NCI-H128 (cell line): ENCODE measurements around the gene IL1RAPL1.

Source experiments
- DNase-seq: peaks from one replicate; lab custom pipeline; 2025; ENCODE audit not compliant: unreplicated experiment; lab: John Stamatoyannopoulos, UW

IL1RAPL1 gene

DNA sequence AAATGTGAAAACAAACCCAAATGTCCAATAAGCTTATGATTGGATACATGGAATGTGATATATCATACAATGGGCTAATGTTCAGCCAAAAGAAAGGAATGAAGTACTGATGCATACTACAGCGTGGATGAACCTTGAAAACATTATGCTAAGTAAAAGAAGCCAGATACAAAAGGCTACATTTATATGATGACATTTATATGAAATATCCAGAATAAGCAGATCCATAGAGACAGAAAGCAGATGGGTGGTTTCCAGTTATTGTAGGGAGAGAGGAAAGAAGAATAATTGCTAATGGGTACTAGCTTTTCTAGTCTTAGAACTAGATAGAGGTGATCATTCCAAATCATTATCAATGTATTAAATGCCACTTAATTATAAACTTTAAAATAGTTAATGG lies 801.3 kb downstream of the IL1RAPL1 start:
- DNase-seq, result no peak

DNA sequence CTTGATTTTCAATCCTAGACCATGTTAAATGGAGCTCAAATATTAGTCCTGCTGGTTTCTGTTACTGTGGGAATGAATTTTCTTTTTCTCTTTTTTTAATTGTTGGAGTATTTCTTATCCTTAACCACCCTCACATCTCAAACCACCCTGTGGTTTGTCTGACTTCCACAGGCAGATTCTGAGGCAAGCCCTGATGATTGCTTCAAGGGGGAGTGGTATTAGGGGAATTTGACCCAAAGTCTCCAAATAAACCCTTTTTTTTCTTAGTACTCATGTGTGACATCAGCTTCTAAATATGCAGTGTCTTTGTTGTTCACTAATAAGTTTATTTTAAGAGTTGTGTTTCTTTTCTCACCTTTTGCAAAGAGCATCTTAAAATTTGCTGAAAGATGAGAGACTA lies 810.3 kb downstream of the IL1RAPL1 start:
- DNase-seq, result no peak

DNA sequence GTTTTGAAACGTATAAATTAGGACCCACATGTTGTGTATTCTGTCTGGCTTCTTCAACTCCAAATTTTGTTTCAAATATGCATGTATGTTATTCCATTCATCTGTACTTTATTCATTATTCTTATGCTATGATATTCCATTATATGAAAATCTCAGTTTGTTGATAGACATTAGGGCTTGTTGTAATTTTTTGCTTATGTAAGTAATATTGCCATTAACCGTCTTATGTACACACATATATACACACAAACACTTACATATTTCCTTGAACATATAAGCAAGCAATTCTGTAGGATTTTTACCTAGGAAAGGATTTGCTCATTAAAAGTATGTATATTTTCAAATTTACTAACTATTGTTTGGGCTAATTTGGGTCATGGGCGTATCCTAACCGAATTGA lies 820.1 kb downstream of the IL1RAPL1 start:
- no peak for DNase-seq

DNA sequence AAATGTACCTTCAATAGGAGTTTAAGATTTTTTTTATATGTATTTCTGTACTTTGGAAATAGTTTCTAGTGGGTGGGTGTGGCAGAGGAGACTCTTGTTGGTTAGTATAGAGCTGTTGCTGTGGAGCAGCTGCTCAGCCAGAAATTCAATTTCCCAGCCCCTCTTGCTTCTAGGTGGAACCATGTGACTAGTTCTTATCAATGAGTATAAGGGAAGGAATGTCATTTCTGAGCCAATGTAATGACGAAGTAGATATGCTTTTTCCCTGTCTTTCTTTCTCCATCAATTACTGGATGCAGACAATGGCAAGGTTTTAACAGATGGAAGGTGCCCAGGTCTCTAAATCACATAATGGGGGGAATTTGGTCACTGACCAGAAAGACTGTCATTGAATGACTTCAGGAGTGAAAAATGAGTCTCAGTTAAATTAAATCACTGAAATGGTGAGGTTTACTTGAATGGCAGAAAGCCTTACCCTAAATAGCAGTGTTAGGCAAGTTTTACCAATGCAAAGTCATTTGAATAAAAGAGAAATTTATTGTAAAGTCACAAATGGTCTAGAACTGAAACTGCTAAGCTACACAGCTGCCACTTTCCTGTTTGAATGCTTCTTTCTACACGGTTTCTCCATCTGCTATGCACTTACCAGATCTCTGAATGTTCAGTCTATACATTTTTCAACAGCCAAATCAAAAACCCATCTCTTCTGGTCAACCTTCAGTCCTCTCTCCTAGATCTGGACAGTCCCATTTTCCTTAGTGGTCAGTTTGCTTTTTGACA lies 832.7 kb downstream of the IL1RAPL1 start:
- DNase-seq, result no peak

DNA sequence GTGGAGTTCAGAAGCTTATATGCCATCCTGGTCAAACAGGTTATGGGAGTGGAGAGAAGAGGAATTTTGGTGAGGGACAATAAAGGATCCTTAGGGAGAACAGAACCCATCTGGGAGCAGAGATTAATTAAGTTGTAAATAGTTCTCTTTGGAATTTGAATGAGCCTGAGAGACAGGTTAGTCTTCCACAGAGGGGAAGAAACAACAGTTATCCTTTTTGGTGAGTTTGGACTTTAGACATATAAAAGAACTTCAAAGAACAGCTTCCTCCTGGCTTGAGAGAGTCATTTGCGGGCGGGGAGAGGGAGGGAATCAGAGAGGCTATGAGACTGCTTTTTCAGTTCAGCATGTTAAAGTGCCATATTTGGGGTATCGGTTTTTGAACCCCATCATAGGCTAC lies 834.8 kb downstream of the IL1RAPL1 start:
- no peak for DNase-seq

DNA sequence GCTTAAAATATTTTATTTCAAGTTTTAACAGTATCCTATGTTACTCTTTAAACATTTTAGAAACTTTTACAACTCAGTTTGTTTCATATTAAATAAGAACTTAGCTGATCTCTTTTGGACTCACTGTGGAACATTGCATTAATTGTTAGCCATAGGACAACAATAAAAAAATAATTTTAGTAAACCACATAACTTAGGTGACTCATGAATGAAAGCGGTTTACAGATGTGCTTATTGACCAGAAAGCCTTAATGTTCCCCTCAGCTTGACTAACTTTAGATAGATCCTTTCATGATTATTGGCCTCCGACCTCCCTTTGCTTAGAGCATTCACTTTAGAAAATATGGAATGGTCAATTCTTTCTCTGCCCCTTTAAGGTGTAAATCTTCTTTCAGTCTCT lies 844.6 kb downstream of the IL1RAPL1 start:
- no peak for DNase-seq

DNA sequence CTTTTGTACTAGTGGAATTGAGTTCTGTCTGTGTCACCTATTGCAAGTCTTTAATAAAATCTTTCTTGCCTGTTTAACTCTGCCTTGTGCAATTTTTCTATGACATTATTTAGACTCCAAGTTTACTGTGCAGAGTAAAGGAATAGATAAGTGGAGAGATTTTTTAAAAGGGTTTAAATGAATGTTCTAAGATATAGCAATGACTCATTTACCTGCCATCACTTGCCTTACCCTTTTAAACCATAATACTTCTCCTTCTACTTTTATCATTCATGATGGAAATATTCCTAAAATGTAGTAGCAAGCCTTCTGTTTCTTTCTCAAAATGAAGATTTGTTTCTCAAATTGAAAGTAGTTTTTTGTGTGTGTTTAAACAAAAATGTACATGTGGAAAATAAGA lies 845.3 kb downstream of the IL1RAPL1 start:
- no peak for DNase-seq

DNA sequence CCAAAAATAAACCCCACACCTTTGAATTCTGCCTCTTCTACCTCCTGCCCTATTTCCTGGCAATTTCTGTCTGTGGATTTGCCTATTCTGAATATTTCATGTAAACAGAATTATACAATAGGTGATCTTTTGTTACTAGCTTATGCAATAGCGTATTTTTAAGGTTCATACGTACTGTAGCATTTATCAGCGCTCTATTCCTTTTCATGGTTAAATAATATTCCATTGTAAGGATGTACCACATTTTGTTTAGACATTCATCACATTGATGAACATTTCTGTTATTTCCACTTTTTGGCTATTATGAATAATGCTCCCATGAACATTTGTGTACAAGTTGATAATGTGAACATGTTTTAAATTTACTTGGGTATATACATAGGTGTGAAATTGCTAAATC lies 847.7 kb downstream of the IL1RAPL1 start:
- DNase-seq, result no peak

DNA sequence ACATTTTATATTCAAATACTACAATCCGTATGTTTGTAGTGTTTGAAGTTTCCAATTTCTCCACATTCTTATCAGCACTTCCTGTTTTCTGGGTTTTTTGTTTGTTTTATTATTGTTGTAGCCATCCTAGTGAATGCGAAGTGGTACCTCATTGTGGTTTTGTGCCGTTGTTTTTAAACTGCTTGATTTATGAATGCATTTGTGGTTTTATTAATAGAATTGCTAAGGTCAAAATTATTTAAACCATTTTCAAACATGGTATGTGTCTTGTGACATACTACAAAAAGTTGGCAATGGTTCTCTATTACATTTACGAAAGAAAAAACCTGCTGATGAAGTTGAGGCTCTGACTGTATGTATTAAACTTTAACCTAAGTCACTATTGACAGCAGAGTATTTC lies 848.1 kb downstream of the IL1RAPL1 start:
- DNase-seq, result no peak

DNA sequence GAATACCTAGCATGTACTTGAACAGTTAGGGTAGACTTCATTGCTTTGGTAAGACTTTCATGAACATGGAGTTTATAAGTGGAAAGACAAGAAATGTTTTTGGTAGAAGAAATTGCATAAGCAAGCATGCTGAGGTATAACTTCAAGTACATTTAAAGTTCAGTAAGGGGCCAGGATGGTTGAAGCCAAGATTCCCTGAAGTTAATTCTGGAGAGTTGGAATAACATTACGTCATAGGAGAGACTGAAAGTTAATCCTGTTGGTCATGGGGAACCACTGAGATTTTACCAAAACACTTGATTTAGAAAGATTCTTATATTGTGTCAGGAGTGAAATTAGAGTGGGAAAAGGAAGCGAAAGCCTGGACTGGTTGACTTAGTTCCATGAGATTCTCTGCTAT lies 860.6 kb downstream of the IL1RAPL1 start:
- DNase-seq, result no peak

DNA sequence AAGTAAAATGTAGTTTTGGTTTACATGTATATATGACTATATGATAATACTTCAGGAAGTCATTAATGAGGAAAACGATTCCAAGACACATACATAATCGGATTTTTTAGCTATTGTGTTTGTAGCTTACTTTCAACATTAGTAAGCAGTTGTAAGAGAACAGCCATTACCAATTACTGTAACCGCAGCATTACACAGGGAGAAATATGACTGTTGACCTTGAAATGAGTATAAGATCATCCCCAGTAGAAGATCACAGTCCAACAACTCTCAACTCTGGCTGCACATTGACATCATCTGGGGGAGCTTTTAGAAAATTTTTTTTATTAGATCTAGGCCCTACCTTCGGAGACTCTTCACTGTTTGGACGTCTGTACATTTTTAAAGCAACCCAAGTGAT lies 866.1 kb downstream of the IL1RAPL1 start:
- DNase-seq, result no peak

DNA sequence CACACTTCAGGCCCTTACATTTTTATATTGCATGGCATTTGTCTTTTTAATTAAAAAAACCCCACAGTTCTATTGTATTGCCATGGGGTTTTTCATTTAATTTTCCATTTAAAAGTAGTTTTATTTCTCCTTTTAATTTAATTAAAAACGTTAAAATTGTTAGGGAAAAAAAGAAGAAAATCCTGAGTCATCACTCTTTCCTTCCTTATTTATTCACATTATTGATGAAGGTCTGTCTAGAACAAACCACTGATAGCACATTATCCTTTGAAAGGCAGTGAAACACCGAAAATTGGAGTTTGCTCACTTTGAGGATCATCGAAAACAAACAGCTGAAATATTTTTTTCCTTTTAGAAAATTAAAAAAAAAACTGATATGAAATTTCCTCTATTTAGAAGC lies 868.5 kb downstream of the IL1RAPL1 start:
- DNase-seq, result no peak

DNA sequence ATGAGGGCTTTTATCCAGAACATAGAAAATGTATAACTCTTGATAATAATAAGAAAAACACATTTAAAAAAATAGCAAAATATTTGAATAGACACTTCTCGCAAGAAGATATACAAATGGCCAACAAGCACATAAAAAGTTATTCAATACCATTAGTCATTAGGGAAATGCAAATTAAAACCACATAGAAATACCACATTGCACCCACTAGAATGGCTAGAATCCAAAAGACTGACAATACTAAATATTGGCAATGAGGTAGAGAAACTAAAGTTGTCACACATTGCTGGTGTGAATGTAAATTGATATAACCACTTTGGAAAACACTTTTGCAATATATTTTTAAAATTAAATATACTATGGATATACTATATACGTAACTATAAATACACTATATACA lies 873.8 kb downstream of the IL1RAPL1 start:
- DNase-seq, result no peak

DNA sequence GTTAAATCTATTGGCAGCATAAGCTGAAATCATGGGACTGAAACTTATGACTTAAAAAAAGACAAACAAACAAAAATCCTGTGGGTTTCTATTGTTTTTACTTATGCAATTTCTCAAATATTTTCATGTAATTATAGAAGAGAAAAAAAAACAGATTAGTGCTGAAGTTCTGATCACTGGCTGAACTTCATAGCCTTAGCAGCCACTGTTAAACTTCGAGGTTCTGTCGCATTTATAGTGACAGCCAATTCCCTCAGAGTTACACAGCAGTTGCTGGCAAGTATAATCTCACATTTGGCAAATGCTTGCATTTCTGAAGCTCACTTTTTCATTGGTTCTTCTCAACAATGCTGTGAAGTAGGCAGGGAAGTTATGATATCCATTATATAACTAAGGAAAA lies 879.2 kb downstream of the IL1RAPL1 start:
- DNase-seq, result no peak

DNA sequence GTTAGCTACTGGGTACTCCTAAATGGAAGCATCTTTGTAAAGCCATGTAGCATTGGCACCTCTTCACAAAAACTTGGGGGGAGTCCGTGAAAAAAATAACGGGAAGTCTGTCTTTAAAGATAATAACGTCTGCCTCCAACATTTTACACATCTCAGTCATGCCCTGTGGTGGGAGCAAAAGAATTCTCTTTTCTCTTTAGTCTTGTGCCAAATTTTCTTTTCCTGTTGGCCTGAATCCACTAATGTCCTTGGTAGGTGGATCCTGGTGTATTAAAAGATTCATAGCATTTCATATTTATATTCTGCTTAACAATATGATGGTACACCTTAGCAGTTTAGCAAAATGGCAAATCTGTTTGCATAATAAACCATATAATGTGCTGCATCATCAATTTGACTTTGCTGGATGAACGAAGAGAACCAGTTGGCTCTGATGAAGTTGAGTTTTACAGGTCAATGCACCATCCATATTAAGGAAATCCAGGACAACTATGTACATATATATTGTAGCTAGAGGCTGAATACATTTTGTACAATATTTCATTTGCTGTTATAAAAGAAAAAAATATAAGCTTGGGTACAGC lies 881.8 kb downstream of the IL1RAPL1 start:
- DNase-seq, result no peak

DNA sequence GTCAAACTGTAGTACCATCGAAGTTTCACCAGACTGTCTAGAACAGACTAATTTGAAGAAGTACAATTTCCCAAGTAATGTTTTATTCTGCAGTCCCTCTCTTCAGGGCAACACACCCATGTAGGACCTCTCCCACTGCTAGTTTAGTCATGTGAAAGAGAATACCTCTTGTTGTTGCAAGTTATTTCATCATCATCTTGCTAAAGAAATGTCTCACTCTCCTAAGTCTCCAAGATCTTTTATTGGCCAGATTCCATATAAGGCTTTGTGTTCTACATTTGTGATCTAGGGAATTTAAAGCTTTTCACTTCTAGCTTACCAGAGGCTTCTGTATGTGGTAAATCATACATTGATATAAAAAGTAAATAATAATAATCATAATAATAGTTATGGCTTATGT lies 882.8 kb downstream of the IL1RAPL1 start:
- no peak for DNase-seq

DNA sequence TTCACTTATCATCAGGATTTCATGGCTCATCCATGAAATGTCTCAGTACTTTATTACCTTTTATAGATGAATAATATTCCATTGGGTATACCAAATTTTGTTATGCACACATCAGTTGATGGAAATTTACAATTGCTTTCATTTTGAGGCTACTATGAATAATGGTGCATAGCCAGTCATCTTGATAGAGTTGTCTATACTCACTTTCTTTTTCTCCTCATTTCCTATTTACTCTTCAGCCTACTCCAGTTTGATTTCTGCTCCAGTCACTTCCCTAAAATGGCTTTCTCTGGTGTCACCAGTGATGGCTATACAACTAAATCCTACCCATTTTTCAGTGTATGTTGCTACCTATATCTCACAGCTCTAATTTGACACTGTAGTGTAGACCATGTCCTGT lies 884.6 kb downstream of the IL1RAPL1 start:
- DNase-seq, result no peak

DNA sequence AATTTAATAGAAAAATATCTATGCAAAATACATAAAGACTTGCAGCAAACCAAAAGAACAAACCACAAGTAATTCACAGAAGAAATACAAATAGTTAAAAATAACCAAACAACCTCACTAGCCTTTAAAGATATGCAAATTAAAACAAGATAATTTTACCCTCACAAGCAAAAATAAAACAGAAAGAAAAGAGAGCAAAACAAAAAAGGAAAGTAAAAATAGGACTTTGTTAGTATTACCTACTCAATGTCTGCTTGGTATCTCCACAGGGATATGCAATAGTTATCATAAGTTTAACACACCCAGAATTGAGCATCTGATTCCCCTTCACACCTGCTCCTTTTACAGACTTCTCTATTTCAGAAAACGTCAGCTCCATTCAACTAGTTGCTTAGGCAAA lies 890.6 kb downstream of the IL1RAPL1 start:
- DNase-seq, result no peak

DNA sequence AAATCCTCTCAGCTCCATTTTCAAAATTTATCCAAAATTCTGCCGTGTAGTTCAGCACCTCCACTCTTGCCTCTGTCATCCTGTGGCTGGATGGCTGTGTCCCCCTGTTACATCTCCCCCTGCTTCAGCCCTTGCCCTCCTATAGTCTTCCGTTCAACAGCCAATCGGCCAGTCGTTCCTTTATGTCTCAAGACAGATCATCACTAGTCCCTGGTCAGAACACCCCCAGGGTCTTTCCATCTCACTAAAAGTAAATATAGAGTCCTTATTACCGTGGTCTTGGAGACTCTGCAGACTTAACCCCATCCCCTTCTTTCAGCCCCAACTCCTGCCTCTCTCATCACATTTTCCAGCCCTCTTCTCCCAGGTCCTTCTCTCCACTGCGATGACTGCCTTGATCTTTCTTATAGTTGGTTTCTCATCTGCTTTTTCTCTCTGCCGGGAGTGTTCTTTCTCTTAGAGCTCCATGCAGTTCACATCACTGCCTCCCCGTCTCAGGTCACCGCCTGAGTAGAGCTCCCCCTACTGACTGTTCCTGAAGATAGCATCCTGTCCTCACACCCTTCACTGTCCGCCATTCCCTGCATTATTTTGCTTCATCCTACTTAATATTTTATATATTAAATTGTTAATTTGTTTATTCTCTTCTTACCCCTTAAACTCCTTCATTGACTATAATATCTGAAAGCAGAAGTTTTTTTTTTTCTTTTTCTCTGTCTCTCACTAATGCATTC lies 891.3 kb downstream of the IL1RAPL1 start:
- no peak for DNase-seq

DNA sequence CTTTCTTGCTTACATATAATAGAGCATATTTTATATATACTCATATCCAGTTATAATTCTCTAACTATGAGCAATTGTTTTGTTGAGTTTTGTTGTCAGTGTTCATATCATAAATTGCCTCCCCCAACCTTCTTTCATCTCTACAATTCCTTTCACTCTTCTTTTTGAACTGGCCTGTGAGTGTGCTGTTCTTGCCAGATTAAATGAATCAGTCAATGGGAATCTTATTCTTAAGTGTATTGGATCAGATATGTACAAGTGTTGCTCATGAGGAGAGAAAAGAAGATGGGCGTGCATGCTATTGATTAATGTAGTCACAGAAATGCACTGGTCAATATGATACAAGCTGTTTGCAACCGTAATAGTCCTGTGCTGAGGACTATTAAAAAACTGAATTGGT lies 900.0 kb downstream of the IL1RAPL1 start:
- DNase-seq, result no peak

DNA sequence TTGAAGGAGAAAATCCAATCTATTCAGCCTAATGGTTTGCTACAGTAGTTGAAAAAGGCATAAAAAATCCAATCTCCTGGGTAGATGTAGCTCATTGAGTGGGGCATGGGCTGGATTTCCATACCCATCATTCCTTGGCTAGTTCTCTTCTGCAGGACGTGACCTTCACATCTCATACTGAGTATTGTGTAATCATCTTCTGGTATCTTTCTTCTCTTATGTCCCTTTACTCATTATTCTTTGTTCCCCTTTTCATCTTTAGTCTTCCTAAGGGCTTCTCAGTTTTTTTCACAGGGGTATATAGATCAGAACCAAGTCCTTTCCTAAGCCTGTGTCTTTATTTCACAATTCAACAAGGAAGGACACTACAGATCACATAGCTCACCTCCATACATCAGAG lies 900.5 kb downstream of the IL1RAPL1 start:
- no peak for DNase-seq

DNA sequence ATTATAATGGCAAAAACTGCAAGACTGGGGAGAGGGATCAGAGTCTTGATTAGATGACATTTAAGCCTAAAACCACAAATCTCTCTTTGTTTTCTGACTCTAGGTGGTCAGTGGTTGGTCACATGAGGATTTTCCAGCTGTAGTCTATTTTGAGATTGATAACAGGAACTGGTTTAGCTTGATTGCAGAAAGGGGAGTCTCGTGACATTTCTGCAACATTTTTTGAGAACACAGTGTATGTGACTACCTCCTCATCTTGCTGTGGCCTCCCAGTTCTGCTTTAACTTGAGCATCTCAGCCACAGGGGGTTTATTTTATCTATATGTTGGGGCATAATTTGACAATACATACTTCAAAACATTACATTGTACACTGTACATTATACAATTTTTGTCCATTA lies 901.7 kb downstream of the IL1RAPL1 start:
- DNase-seq, result no peak
